Measurements from ENCODE around the gene TFF2.

DNA sequence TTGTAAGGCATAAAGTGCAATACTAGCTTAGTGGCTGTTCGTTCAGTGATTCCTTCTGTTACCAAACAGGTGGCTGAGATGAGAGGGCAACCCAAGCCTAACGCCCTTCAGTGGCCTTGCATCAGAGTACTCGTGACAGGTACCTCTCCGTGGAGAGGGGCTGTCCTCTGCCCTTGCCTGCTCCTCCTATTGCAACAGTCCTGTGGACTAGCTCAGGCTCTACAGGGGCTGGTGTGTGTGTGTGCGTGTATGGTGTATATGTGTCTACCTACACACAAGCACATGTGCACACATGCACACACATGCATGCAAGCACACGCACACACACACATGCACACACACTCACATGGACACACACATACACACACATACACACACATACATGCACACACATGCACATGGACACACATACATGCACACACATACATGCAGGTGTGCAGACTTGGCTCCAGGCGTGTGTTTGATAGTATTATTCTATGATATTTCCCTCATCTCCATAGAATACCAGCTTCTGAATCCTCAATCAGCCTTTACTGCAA lies 50.7 kb downstream of the TFF2 start:
- TF ChIP-seq, protein P1, sequence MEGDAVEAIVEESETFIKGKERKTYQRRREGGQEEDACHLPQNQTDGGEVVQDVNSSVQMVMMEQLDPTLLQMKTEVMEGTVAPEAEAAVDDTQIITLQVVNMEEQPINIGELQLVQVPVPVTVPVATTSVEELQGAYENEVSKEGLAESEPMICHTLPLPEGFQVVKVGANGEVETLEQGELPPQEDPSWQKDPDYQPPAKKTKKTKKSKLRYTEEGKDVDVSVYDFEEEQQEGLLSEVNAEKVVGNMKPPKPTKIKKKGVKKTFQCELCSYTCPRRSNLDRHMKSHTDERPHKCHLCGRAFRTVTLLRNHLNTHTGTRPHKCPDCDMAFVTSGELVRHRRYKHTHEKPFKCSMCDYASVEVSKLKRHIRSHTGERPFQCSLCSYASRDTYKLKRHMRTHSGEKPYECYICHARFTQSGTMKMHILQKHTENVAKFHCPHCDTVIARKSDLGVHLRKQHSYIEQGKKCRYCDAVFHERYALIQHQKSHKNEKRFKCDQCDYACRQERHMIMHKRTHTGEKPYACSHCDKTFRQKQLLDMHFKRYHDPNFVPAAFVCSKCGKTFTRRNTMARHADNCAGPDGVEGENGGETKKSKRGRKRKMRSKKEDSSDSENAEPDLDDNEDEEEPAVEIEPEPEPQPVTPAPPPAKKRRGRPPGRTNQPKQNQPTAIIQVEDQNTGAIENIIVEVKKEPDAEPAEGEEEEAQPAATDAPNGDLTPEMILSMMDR (IDR thresholded peaks at IDR 0.05) = no peak
- no peak for TF ChIP-seq POLR2AphosphoS5 (IDR thresholded peaks at IDR 0.05; ENCODE audit: low read depth, low read length)
- TF ChIP-seq SIN3A (IDR thresholded peaks at IDR 0.05; ENCODE audit: borderline replicate concordance, insufficient read depth, low read depth, low read length) = no peak
- TF ChIP-seq TCF7L2 (IDR thresholded peaks at IDR 0.05; ENCODE audit: low read depth, low read length) = no peak
- TF ChIP-seq, protein P2, sequence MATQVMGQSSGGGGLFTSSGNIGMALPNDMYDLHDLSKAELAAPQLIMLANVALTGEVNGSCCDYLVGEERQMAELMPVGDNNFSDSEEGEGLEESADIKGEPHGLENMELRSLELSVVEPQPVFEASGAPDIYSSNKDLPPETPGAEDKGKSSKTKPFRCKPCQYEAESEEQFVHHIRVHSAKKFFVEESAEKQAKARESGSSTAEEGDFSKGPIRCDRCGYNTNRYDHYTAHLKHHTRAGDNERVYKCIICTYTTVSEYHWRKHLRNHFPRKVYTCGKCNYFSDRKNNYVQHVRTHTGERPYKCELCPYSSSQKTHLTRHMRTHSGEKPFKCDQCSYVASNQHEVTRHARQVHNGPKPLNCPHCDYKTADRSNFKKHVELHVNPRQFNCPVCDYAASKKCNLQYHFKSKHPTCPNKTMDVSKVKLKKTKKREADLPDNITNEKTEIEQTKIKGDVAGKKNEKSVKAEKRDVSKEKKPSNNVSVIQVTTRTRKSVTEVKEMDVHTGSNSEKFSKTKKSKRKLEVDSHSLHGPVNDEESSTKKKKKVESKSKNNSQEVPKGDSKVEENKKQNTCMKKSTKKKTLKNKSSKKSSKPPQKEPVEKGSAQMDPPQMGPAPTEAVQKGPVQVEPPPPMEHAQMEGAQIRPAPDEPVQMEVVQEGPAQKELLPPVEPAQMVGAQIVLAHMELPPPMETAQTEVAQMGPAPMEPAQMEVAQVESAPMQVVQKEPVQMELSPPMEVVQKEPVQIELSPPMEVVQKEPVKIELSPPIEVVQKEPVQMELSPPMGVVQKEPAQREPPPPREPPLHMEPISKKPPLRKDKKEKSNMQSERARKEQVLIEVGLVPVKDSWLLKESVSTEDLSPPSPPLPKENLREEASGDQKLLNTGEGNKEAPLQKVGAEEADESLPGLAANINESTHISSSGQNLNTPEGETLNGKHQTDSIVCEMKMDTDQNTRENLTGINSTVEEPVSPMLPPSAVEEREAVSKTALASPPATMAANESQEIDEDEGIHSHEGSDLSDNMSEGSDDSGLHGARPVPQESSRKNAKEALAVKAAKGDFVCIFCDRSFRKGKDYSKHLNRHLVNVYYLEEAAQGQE (IDR thresholded peaks at IDR 0.05; ENCODE audit: insufficient read depth in 1 of 2, low read depth in 2 of 2, low read length in 1 of 2) = no peak

Data from Panc1 (cell line).